CD14-positive monocyte (primary cell): ENCODE data around the gene GSTM2. TPM values are rescaled to one million over a fixed set of nuclear protein-coding genes. Genes with fewer than 3 reads are reported as not detected.

Source experiments
- DNase-seq, 3 donors: peaks; one replicate each; pipeline ENCODE4 v3.0.0-alpha.2; 2011 to 2022
- H2AFZ ChIP-seq: 2 replicates; pipeline ENCODE4 v1.6.0; 2012; ENCODE audit warnings: mild to moderate bottlenecking, low read depth, low read length, inconsistent platforms; ENCODE audit not compliant: insufficient read depth, poor library complexity, severe bottlenecking
- H3K27ac ChIP-seq, 2 donors: 1 replicate in 1 of 2; 2 replicates in 1 of 2; pipeline ENCODE4 v1.5.1; 2012 to 2013; ENCODE audit warnings: low read length in 2 of 2, control low read depth in 1 of 2, inconsistent platforms in 1 of 2, low read depth in 1 of 2, mild to moderate bottlenecking in 1 of 2
- H3K27me3 ChIP-seq, 2 donors: one replicate each; pipeline versions ENCODE4 v1.6.0 to v1.6.1; 2011 to 2013; ENCODE audit warnings: low read length in 2 of 2; ENCODE audit not compliant: control insufficient read depth in 2 of 2, insufficient read depth in 2 of 2
- H3K36me3 ChIP-seq, 2 donors: replicated peaks in 1 of 2; 1 replicate in 1 of 2; 2 replicates in 1 of 2; pipeline versions ENCODE4 v1.5.1 to v1.6.1; 2012 to 2013; ENCODE audit warnings: low read length in 2 of 2, control low read depth in 1 of 2, inconsistent platforms in 1 of 2, mild to moderate bottlenecking in 1 of 2; ENCODE audit not compliant: insufficient read depth in 2 of 2, control insufficient read depth in 1 of 2
- H3K4me1 ChIP-seq, 2 donors: 1 replicate in 1 of 2; 2 replicates in 1 of 2; pipeline versions ENCODE4 v1.5.1 to v1.6.1; 2012 to 2013; ENCODE audit warnings: low read length in 2 of 2, control low read depth in 1 of 2, inconsistent platforms in 1 of 2, mild to moderate bottlenecking in 1 of 2, moderate library complexity in 1 of 2; ENCODE audit not compliant: insufficient read depth in 2 of 2, control insufficient read depth in 1 of 2
- H3K4me2 ChIP-seq: replicated peaks from 2 replicates; pipeline ENCODE3; 2012; ENCODE audit warnings: low read length, moderate library complexity, mild to moderate bottlenecking; ENCODE audit not compliant: poor library complexity, severe bottlenecking; ENCODE audit errors: extremely low read depth
- H3K4me3 ChIP-seq, 3 experiments: fragments of 200-600 bp in 1 of 3; sonication (generic) in 1 of 3; replicated peaks in 1 of 3; 1 replicate in 2 of 3; 2 replicates in 1 of 3; pipeline ENCODE4 v1.5.1; 2011 to 2013; ENCODE audit warnings: low read length in 3 of 3, mild to moderate bottlenecking in 3 of 3, control low read depth in 2 of 3, low read depth in 2 of 3, inconsistent platforms in 1 of 3, moderate library complexity in 1 of 3
- H3K79me2 ChIP-seq: 2 replicates; pipeline ENCODE4 v1.6.0; 2012; ENCODE audit warnings: mild to moderate bottlenecking, control low read depth, inconsistent platforms, low read length, moderate library complexity; ENCODE audit not compliant: insufficient read depth
- H3K9ac ChIP-seq: 2 replicates; pipeline ENCODE4 v1.6.0; 2017; ENCODE audit warnings: low read length, mild to moderate bottlenecking; ENCODE audit not compliant: insufficient read depth, poor library complexity, severe bottlenecking
- H3K9me3 ChIP-seq, 2 donors: replicated peaks in 1 of 2; 1 replicate in 1 of 2; 2 replicates in 1 of 2; pipeline versions ENCODE4 v1.5.1 to v1.6.1; 2012 to 2013; ENCODE audit warnings: low read length in 2 of 2, control low read depth in 1 of 2; ENCODE audit not compliant: control insufficient read depth in 1 of 2, insufficient read depth in 1 of 2
- H4K20me1 ChIP-seq: 2 replicates; pipeline ENCODE4 v1.6.0; 2012; ENCODE audit warnings: mild to moderate bottlenecking, low read length, control low read depth, moderate library complexity; ENCODE audit not compliant: insufficient read depth
- H3K27ac Mint-ChIP-seq, 7 donors: one replicate each; pipeline ENCODE4 v1.8.0; 2020; ENCODE audit warnings: mild to moderate bottlenecking in 7 of 7, mixed read lengths in 7 of 7, moderate library complexity in 6 of 7, inconsistent platforms in 2 of 7
- H3K27me3 Mint-ChIP-seq, 3 donors: one replicate each; pipeline ENCODE4 v1.8.0; 2021 to 2022; ENCODE audit warnings: low read depth in 3 of 3, mild to moderate bottlenecking in 3 of 3, mixed read lengths in 3 of 3, moderate library complexity in 3 of 3, inconsistent platforms in 1 of 3
- H3K36me3 Mint-ChIP-seq, 2 donors: one replicate each; pipeline ENCODE4 v1.8.0; 2020; ENCODE audit warnings: mixed read lengths in 2 of 2, inconsistent platforms in 1 of 2, mild to moderate bottlenecking in 1 of 2
- H3K4me1 Mint-ChIP-seq: one replicate; pipeline ENCODE4 v1.8.0; 2020; ENCODE audit warnings: mild to moderate bottlenecking, mixed read lengths
- H3K4me3 Mint-ChIP-seq, 2 donors: one replicate each; pipeline ENCODE4 v1.8.0; 2020; ENCODE audit warnings: mild to moderate bottlenecking in 2 of 2, mixed read lengths in 2 of 2, moderate library complexity in 1 of 2
- H3K9me3 Mint-ChIP-seq, 7 donors: one replicate each; pipeline ENCODE4 v1.8.0; 2020 to 2022; ENCODE audit warnings: mixed read lengths in 7 of 7, mild to moderate bottlenecking in 6 of 7, moderate library complexity in 6 of 7, inconsistent platforms in 2 of 7
- WGBS: methylation state at CpG from one replicate; pipeline ENCODE4 v1.1.5; 2013; ENCODE audit warnings: missing lambda C conversion rate; ENCODE audit not compliant: insufficient coverage; 5-methylcytosine and 5-hydroxymethylcytosine counted together
- intact Hi-C, 2 donors: fragments of 100-400 bp; cut with micrococcal nuclease; formaldehyde crosslinking; loops; one replicate each; pipeline versions ENCODE4 v1.15.0 to v1.15.1; 2023
- polyA plus RNA-seq, 3 donors: library from polyadenylated mRNA; depleted of rRNA in 1 of 3; unstranded in 2 of 3; stranded (reverse) in 1 of 3; fragments of 300-500 nt in 2 of 3; fragments of >200 nt in 1 of 3; fragmentation: Illumina TruSeq in 2 of 3; gene quantifications; 1 replicate in 2 of 3; 2 replicates in 1 of 3; pipeline ENCODE4 v1.2.3, GENCODE V29; 2012 to 2021
- TF ChIP-seq, protein P1 (sequence below): fragments of 200-600 bp; IDR thresholded peaks from one replicate; pipeline ENCODE4 v1.8.0; 2022; ENCODE audit warnings: antibody characterized with exemption, mild to moderate bottlenecking

Gene GSTM2
- polyA plus RNA-seq, 3 donors: 1.5 to 12.0 (median 6.3) TPM

DNA sequence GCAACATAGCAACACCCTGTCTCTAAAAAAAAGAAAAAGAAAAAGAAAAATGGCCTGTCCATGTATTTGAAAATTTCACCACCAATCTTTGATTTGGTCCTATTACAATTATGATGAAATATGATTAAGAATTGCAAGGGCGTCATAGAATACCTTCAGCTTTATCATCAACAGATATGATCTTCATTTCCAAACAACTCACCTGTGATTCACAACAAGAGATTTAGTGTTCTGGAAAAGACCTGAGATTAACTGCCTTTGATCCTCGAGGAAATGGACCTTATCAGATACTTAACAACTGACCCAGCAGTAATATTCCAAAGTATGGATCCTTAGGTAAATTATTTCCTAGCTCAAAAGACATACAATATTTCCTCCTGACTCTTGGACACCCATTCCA lies 15.5 kb upstream of the GSTM2 start:
- intact Hi-C loops: no loop called here
- no peaks in the 10 kb centered on the region for H3K9me3 ChIP-seq
- no peaks in the 10 kb centered on the region for H3K79me2 ChIP-seq
- no peaks in the 10 kb centered on the region for H3K36me3 Mint-ChIP-seq
- H3K27ac Mint-ChIP-seq: no peak overlapping the region
- H2AFZ ChIP-seq: no peak overlapping the region
- H3K4me1 ChIP-seq: peaks cover 17 to 22% of the 10 kb centered on the region in 2 donors
- H3K27me3 ChIP-seq: no peaks in the 10 kb centered on the region
- no peaks in the 10 kb centered on the region for H3K36me3 ChIP-seq
- no peak overlapping the region for H3K4me3 ChIP-seq
- H3K9ac ChIP-seq: no peak overlapping the region
- peaks cover 25% of the 10 kb centered on the region for H3K4me1 Mint-ChIP-seq
- no peak for DNase-seq
- H3K4me2 ChIP-seq: no peak overlapping the region
- no peak overlapping the region for H3K4me3 Mint-ChIP-seq
- WGBS: no CpG with 5 or more reads among the region's 2 CpGs
- H3K27ac ChIP-seq: no peak overlapping the region
- TF ChIP-seq, protein P1, sequence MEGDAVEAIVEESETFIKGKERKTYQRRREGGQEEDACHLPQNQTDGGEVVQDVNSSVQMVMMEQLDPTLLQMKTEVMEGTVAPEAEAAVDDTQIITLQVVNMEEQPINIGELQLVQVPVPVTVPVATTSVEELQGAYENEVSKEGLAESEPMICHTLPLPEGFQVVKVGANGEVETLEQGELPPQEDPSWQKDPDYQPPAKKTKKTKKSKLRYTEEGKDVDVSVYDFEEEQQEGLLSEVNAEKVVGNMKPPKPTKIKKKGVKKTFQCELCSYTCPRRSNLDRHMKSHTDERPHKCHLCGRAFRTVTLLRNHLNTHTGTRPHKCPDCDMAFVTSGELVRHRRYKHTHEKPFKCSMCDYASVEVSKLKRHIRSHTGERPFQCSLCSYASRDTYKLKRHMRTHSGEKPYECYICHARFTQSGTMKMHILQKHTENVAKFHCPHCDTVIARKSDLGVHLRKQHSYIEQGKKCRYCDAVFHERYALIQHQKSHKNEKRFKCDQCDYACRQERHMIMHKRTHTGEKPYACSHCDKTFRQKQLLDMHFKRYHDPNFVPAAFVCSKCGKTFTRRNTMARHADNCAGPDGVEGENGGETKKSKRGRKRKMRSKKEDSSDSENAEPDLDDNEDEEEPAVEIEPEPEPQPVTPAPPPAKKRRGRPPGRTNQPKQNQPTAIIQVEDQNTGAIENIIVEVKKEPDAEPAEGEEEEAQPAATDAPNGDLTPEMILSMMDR: no peak
- H3K9me3 Mint-ChIP-seq: peaks cover 0 to 1% (median 0%) of the 10 kb centered on the region in 7 donors
- H3K27me3 Mint-ChIP-seq: peaks cover 3 to 20% (median 10%) of the 10 kb centered on the region in 3 donors
- no peaks in the 10 kb centered on the region for H4K20me1 ChIP-seq

DNA sequence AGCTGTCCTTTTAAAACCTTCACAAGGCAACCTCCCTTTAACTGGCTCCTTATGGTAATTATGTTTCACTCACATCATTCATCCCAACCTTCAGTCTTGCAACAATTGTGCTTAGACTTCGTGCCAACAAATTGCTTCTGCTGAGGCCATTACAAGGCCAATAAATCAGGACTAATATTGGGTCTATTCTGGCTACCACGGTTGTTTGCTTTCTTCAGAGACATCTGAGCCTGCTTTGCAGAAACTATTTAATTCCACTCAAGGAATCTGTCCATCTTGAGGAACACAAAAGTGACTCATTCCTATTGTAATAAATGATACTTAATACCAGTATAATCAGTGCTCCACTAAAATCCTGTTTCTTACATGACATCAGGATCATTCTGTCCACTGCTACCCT lies 14.6 kb upstream of the GSTM2 start:
- Histone ChIP-seq H3K9me3 (no peaks in the 10 kb centered on the region), H3K79me2 (no peaks in the 10 kb centered on the region), H3K4me3 (no peak overlapping the region), H3K4me1 (peaks cover 24 to 27% of the 10 kb centered on the region in 2 donors), H3K27me3 (no peaks in the 10 kb centered on the region), H3K36me3 (no peaks in the 10 kb centered on the region), H2AFZ (no peak overlapping the region), H3K9ac (no peak overlapping the region), H3K4me2 (no peak overlapping the region), H4K20me1 (no peaks in the 10 kb centered on the region), H3K27ac (no peak overlapping the region)
- intact Hi-C loops: no loop called here
- Mint-ChIP-seq H3K4me1 (peaks cover 33% of the 10 kb centered on the region), H3K9me3 (peaks cover 0 to 1% (median 0%) of the 10 kb centered on the region in 7 donors), H3K27me3 (peaks cover 3 to 20% (median 10%) of the 10 kb centered on the region in 3 donors), H3K27ac (no peak overlapping the region), H3K36me3 (no peaks in the 10 kb centered on the region), H3K4me3 (no peak overlapping the region)
- TF ChIP-seq, protein P1: no peak
- DNase-seq: no peak
- WGBS: 100% methylated on average over 1 of the region's 2 CpGs
